Stimulated activated CD8-positive, alpha-beta memory T cell treated with anti-CD3 and anti-CD28 coated beads, Interleukin-2, amount 100 ng/mL, for 48 hours (primary cell): ENCODE data around the gene GFM1.

Source experiments
- DNase-seq, 2 donors: peaks; one replicate each; pipeline ENCODE4 v3.0.0-alpha.2; 2020; ENCODE audit warnings: low read depth in 2 of 2

GFM1 gene

GRCh38 chr3:158727206-158728060 lies 83.1 kb downstream of the GFM1 start:
- no peak for DNase-seq

DNA sequence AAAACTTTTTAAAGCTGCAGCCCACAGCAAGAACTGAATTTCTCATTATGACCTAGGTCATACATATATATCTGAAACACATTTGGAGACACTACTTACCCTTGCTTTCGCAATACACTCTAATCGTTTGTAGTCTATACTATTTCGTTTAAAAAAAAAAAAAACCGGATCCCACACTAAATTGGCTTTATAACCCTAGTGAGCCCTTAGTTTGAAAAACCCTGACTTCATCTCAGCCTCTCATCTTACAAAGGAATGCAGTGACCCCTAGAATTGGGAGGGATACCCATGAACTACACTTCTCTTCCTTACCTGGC lies 83.7 kb downstream of the GFM1 start:
- DNase-seq, result no peak

DNA sequence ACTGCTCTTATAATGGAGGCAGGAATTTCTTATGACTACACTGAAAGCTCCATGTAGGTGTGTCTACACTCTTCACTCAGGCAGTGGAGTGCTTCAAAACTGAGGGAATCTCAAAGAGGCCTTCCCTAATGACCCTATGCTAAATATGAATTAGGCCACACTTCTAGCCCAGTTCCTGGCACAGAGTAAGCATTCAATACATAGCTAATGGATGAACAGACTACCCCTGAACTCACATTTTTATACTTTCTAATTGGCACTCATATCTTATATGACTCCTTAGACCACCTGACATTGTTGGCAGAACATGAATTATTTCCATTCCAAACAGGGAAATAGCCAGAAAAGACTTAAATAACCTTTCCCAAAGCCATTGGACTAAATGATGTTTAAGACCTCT lies 84.5 kb downstream of the GFM1 start:
- DNase-seq, result no peak

GRCh38 chr3:158731486-158731885 lies 87.2 kb downstream of the GFM1 start:
- no peak for DNase-seq

GRCh38 chr3:158731938-158732855 lies 87.9 kb downstream of the GFM1 start, which contains the start of gene RARRES1:
Gene RARRES1 (minus strand): TSS chr3:158732457. CDS start chr3:158732415, 42 bp downstream.
- DNase-seq, result peak; percentile 26 to 32

GRCh38 chr3:158732856-158733200 lies 88.5 kb downstream of the GFM1 start:
- DNase-seq, result no peak

DNA sequence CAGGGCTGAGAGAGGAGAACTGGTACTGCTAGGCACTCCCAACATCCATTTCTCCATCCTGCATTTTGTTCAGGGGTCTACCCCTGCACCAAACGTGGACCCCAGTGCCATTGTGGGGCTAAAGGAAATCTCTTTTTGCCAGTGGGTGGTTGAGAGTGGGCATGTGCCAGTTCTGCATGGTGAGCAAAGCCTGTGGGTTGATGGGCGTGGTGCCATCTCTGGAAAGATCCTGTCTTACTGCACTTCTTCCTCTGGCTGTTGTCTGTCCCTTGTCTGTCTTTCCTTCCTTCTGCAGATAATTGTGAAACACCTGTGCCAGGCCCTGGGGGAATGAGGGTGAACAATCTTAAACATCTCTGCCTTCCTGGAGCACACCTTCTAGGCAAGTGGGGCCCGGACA lies 89.3 kb downstream of the GFM1 start:
- no peak for DNase-seq

DNA sequence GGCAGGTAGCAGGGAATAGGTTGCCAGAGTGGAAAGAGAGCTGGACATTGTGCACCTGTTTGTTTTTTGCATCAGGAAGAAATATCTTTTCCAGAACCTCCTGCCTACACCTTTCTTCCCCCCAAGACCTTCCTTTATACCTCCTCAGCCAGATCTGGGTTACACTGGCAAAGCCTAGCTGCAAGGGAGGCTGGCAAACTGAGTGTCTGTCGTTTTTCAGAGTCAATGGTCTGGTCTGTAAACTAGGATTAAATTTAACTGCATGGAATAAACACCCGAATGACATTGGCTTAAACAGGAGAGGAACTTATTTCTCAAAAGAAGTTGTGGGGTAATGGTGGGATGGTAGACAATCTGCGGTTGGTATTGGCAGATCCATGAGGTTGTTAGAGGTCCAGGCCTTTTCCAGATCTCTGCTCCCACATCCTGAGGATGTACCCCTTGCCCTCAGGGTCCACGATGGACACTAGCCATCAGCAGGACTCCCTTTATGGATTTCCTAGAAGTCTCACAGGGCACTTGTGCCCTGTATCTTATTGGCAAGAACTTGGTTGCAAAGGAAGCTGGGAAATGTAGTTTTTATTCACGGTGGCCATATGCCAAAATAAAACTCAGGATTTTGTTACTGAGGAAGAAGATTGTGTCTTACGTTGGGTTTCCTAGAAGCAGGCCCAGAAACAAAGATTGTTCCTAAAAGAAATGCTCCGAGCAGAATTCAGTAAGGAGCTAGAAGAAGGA lies 91.1 kb downstream of the GFM1 start:
- DNase-seq, result no peak

GRCh38 chr3:158737410-158737809 lies 93.1 kb downstream of the GFM1 start:
- DNase-seq, result no peak

DNA sequence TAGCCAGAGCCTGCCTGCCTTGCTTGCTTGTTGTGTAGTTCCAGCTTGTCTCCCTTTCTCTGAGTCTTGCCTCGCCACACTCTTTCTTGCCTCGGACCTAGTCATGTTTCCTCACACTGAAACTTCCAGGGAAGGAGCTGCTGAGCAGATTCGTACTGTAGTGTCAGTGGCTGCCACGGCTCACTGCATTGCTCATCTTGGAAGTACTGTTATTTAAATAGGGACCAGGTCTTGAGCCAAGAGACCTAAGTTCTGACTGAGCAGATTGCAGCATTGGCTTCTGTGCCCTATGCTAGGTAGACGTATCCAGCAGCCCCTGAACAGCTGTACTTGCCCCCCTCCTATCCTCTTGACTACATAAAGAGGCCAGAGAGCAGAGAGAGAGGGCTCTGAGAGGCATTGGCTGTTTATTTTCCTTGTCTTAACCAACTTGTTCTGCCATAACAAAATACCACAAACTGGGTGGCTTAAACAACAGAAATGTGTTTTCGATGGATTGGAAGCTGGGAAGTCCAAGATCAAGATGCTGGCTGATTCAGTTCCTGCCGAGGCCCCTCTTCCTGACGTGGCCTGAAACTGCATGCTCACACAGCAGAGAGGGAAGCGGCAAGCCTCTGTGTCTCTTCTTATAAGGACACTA lies 93.8 kb downstream of the GFM1 start:
- no peak for DNase-seq

- no peak for DNase-seq
Measured at GRCh38 chr3:158738653-158739052, 94.3 kb downstream of the GFM1 start.

DNA sequence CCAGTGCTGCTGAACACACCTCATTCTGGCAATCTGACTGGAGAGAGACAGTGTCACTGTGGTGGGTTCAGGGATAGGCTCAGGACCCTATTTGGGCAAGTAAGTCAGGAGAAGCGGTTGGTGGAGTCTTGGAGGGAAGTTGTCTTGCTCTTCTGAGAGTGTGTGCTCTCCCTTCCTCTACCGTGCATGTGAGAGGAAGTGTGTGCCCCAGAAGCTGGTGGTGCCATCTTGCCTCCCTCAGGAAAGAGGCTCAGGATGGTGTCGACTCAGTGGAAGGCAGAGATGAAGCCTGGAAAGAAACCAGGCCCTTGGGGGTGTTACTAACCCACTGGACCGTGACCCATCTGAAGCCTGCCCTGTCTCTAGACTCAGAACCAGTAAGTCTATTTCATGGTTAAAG lies 94.8 kb downstream of the GFM1 start:
- DNase-seq, result no peak

GRCh38 chr3:158739661-158740060 lies 95.3 kb downstream of the GFM1 start:
- DNase-seq, result no peak
